SHP77 (cell line): ENCODE results near the gene FATE1.

Experiments used
- DNase-seq, 2 experiments: peaks; one replicate each; lab custom pipeline; 2025; lab: John Stamatoyannopoulos, UW

Gene FATE1

GRCh38 chrX:151743651-151744470 lies 28.0 kb downstream of the FATE1 start:
- no peak for DNase-seq

GRCh38 chrX:151745651-151746050 lies 29.8 kb downstream of the FATE1 start:
- no peak for DNase-seq

GRCh38 chrX:151746502-151746901 lies 30.7 kb downstream of the FATE1 start:
- DNase-seq = no peak

- DNase-seq = no peak
Measured at GRCh38 chrX:151750511-151750910, 34.7 kb downstream of the FATE1 start.

- DNase-seq = no peak
Measured at GRCh38 chrX:151752847-151753246, 37.0 kb downstream of the FATE1 start.

- DNase-seq = peak in 1 of 2 experiments; percentile 32
Measured at GRCh38 chrX:151753313-151754046, 37.6 kb downstream of the FATE1 start.

- no peak for DNase-seq
Measured at GRCh38 chrX:151754047-151754429, 38.2 kb downstream of the FATE1 start.

GRCh38 chrX:151754641-151755215 lies 38.9 kb downstream of the FATE1 start:
- no peak for DNase-seq

GRCh38 chrX:151759041-151759708 lies 43.3 kb downstream of the FATE1 start:
- no peak for DNase-seq

GRCh38 chrX:151762802-151763201 lies 47.0 kb downstream of the FATE1 start:
- DNase-seq = no peak

GRCh38 chrX:151763711-151764110 lies 47.9 kb downstream of the FATE1 start:
- no peak for DNase-seq

GRCh38 chrX:151765026-151765425 lies 49.2 kb downstream of the FATE1 start:
- DNase-seq = no peak

- DNase-seq = no peak
Measured at GRCh38 chrX:151771726-151772125, 55.9 kb downstream of the FATE1 start.
